HepG2 (cell line): ENCODE measurements around the gene NSMCE1. TPM values are rescaled to one million over a fixed set of nuclear protein-coding genes. Genes with fewer than 3 reads are reported as not detected.

Source experiments
- ATRX ChIP-seq: sonication (generic); formaldehyde crosslinking; IDR thresholded peaks from 2 replicates; pipeline ENCODE4 v1.4.0; 2020; ENCODE audit warnings: missing genetic modification reagents, borderline replicate concordance
- KDM2A ChIP-seq: sonication (generic); formaldehyde crosslinking; IDR thresholded peaks from 2 replicates; pipeline ENCODE4 v1.4.0; 2020; ENCODE audit warnings: low read depth, missing genetic modification reagents, borderline replicate concordance
- MAFG ChIP-seq: sonication (generic); formaldehyde crosslinking; IDR thresholded peaks from 2 replicates; pipeline ENCODE4 v1.5.1; 2020; ENCODE audit warnings: mild to moderate bottlenecking, missing genetic modification reagents
- NPAS2 ChIP-seq: sonication (generic); formaldehyde crosslinking; IDR thresholded peaks from 2 replicates; pipeline ENCODE4 v1.8.0; 2022; ENCODE audit warnings: mild to moderate bottlenecking, missing genetic modification reagents, borderline replicate concordance
- PLRG1 ChIP-seq: fragments of 450-650 bp; conservative IDR thresholded peaks from 2 replicates; pipeline ENCODE4 v1.6.1; 2016
- POGK ChIP-seq: sonication (generic); formaldehyde crosslinking; conservative IDR thresholded peaks from 2 replicates; pipeline ENCODE4 v1.8.0; 2022; ENCODE audit warnings: mild to moderate bottlenecking, moderate library complexity, missing genetic modification reagents
- SAP130 ChIP-seq: IDR thresholded peaks from 2 replicates; pipeline ENCODE4 v1.6.1; 2016; ENCODE audit warnings: low read depth
- TAF15 ChIP-seq: fragments of 200-400 bp; formaldehyde crosslinking; IDR thresholded peaks from one replicate; pipeline ENCODE4 v1.6.1; 2018; ENCODE audit warnings: mild to moderate bottlenecking, low read depth, low read length; ENCODE audit not compliant: poor library complexity, severe bottlenecking
- UBTF ChIP-seq: sonication (generic); formaldehyde crosslinking; IDR thresholded peaks from 2 replicates; pipeline ENCODE4 v1.4.0; 2020; ENCODE audit warnings: mild to moderate bottlenecking, missing genetic modification reagents
- XBP1 ChIP-seq: sonication (generic); formaldehyde crosslinking; IDR thresholded peaks from 2 replicates; pipeline ENCODE4 v1.5.0; 2020; ENCODE audit warnings: missing genetic modification reagents
- ZNF24 ChIP-seq: fragments of 450-650 bp; IDR thresholded peaks from 2 replicates; pipeline ENCODE4 v1.6.1; 2017; ENCODE audit warnings: antibody characterized with exemption, mild to moderate bottlenecking
- ZNF646 ChIP-seq: sonication (generic); formaldehyde crosslinking; IDR thresholded peaks from 2 replicates; pipeline ENCODE4 v1.9.0; 2021; ENCODE audit warnings: mild to moderate bottlenecking, missing genetic modification reagents
- ZNF674 ChIP-seq: sonication (generic); formaldehyde crosslinking; IDR thresholded peaks from 2 replicates; pipeline ENCODE4 v1.5.0; 2020; ENCODE audit warnings: low read depth, mild to moderate bottlenecking, missing genetic modification reagents
- ZNF678 ChIP-seq: sonication (generic); formaldehyde crosslinking; IDR thresholded peaks from 2 replicates; pipeline ENCODE4 v1.4.0; 2020; ENCODE audit warnings: mild to moderate bottlenecking, missing genetic modification reagents
- ZNF83 ChIP-seq: sonication (generic); formaldehyde crosslinking; IDR thresholded peaks from 2 replicates; pipeline ENCODE4 v1.4.0; 2020; ENCODE audit warnings: missing genetic modification reagents, mild to moderate bottlenecking, borderline replicate concordance
- ZXDC ChIP-seq: sonication (generic); formaldehyde crosslinking; IDR thresholded peaks from 2 replicates; pipeline ENCODE4 v1.5.0; 2020; ENCODE audit warnings: mild to moderate bottlenecking, missing genetic modification reagents
- polyA plus RNA-seq, 8 experiments: library from polyadenylated mRNA; depleted of rRNA in 3 of 8; stranded (reverse) in 7 of 8; unstranded in 1 of 8; fragments of >200 nt; fragmentation: Illumina TruSeq in 4 of 8; extraction: Trizol in 4 of 8; gene quantifications; 2 replicates each; pipeline versions ENCODE4 v1.2.1 to v1.2.3, GENCODE V29; 2011 to 2016; ENCODE audit warnings: low read depth in 4 of 8, missing spikeins in 1 of 8, mixed read lengths in 1 of 8; ENCODE audit not compliant: insufficient read depth in 1 of 8
- total RNA-seq, 5 experiments: library from RNA; depleted of rRNA; stranded (reverse); fragments of >200 nt; fragmentation: Illumina TruSeq; extraction: Trizol; gene quantifications; 2 replicates each; pipeline ENCODE4 v1.2.3, GENCODE V29; 2016; ENCODE audit warnings: low read depth in 1 of 5

NSMCE1 gene
- total and polyA plus RNA-seq, 2 of the 13 experiments (the other 11 are each of a cell fraction or from before 2014, with no cell fraction given) = 42.7 to 52.9 TPM

DNA sequence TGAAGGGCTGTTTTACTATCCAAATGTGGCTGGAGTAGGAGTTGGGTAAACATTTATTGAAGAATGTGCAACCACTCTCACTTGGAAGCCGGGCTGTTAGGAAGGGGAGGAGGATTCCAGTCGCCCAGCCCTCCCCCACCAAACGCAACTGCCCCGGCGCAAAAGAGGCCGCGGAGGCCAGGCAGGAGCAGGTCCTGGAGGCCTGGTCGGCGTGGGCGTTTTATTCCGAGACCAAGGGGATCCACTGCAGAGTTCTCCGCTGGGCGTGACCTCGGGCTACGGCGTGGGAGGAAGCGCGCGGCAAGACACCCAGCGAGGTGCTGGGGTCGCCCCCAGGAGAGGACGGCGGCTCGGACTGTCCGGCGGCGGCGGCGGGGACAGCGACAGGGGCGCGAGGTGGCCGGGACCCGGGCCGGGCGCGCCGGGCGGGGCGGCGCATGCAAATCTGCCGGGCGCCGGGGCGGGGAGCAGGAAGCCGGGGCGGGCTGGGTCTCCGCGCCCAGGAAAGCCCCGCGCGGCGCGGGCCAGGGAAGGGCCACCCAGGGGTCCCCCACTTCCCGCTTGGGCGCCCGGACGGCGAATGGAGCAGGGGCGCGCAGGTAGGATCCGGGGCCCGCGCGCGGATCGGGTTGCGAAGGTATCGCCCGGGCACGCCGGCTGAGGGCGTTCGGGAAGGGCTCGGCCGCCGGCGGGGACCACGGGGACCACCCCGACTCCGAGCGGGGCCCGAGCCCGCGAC is 45.0 kb upstream of the NSMCE1 start, which contains the start of gene IL4R (continued):
- TF ChIP-seq POGK (peak; percentile 81), XBP1 (CRISPR knock-in tag) (no peak), ZNF24 (no peak), ZNF678 (CRISPR knock-in tag) (0 out of 2 replicates have a peak, but pooled peaks have one; percentile 58), KDM2A (peak; percentile 93), MAFG (CRISPR knock-in tag) (no peak), ZXDC (CRISPR knock-in tag) (0 out of 2 replicates have a peak, but pooled peaks have one; percentile 35), ZNF646 (CRISPR knock-in tag) (no peak), ATRX (CRISPR knock-in tag) (no peak), PLRG1 (no peak), NPAS2 (CRISPR knock-in tag) (no peak), ZNF674 (CRISPR knock-in tag) (no peak), UBTF (CRISPR knock-in tag) (peak; percentile 80), ZNF83 (CRISPR knock-in tag) (no peak), SAP130 (CRISPR knock-in tag) (peak; percentile 85), TAF15 (no peak)
